H9 (cell line): ENCODE results near the gene TBRG1. TPM values are rescaled to one million over a fixed set of nuclear protein-coding genes. Genes with fewer than 3 reads are reported as not detected.

Source experiments
- DNase-seq: peaks from one replicate; pipeline ENCODE4 v3.0.0-alpha.2; 2017
- H2AFZ ChIP-seq: one replicate; pipeline ENCODE4 v1.6.1; 2013; ENCODE audit warnings: mild to moderate bottlenecking, low read length, control low read depth, moderate library complexity
- H2AK5ac ChIP-seq: 2 replicates; pipeline ENCODE4 v1.6.1; 2013; ENCODE audit warnings: low read length, control low read depth, mixed read lengths; ENCODE audit not compliant: insufficient read length
- H2BK120ac ChIP-seq: one replicate; pipeline ENCODE4 v1.6.1; 2013; ENCODE audit warnings: low read depth, mild to moderate bottlenecking, low read length, control low read depth, inconsistent platforms; ENCODE audit not compliant: poor library complexity, severe bottlenecking
- H2BK12ac ChIP-seq: 2 replicates; pipeline ENCODE4 v1.6.1; 2013; ENCODE audit warnings: low read length, control low read depth, mixed read lengths, low read depth; ENCODE audit not compliant: insufficient read length
- H2BK15ac ChIP-seq: 2 replicates; pipeline ENCODE4 v1.6.1; 2013; ENCODE audit warnings: low read depth, low read length, control low read depth
- H2BK20ac ChIP-seq: one replicate; pipeline ENCODE4 v1.6.1; 2013; ENCODE audit warnings: low read depth, mild to moderate bottlenecking, low read length, control low read depth, inconsistent platforms; ENCODE audit not compliant: poor library complexity, severe bottlenecking
- H2BK5ac ChIP-seq: 2 replicates; pipeline ENCODE4 v1.6.1; 2013; ENCODE audit warnings: low read length, control low read depth, mixed read lengths; ENCODE audit not compliant: insufficient read length
- H3K14ac ChIP-seq: 2 replicates; pipeline ENCODE4 v1.6.1; 2013; ENCODE audit warnings: low read length, control low read depth; ENCODE audit not compliant: insufficient read depth
- H3K18ac ChIP-seq: 2 replicates; pipeline ENCODE4 v1.6.1; 2013; ENCODE audit warnings: low read depth, mild to moderate bottlenecking, mixed read lengths, low read length, control low read depth; ENCODE audit not compliant: insufficient read length
- H3K23ac ChIP-seq: 2 replicates; pipeline ENCODE4 v1.6.1; 2013; ENCODE audit warnings: low read length, control low read depth, mixed read lengths, low read depth; ENCODE audit not compliant: insufficient read length
- H3K23me2 ChIP-seq: 2 replicates; pipeline ENCODE4 v1.6.1; 2013; ENCODE audit warnings: low read depth, mild to moderate bottlenecking, mixed read lengths, low read length, control low read depth; ENCODE audit not compliant: insufficient read length, poor library complexity, severe bottlenecking
- H3K27ac ChIP-seq: 2 replicates; pipeline ENCODE4 v1.5.1; 2013; ENCODE audit warnings: low read length, control low read depth, mixed read lengths, low read depth; ENCODE audit not compliant: insufficient read length
- H3K27me3 ChIP-seq: 2 replicates; pipeline ENCODE4 v1.6.1; 2013; ENCODE audit warnings: low read length, control low read depth, inconsistent platforms; ENCODE audit not compliant: insufficient read depth
- H3K4ac ChIP-seq: 2 replicates; pipeline ENCODE4 v1.6.1; 2013; ENCODE audit warnings: low read depth, mild to moderate bottlenecking, control low read depth, inconsistent platforms, low read length, moderate library complexity
- H3K4me1 ChIP-seq: 2 replicates; pipeline ENCODE4 v1.6.1; 2013; ENCODE audit warnings: low read length, control low read depth, inconsistent platforms; ENCODE audit not compliant: insufficient read depth
- H3K4me2 ChIP-seq: 2 replicates; pipeline ENCODE4 v1.6.1; 2013; ENCODE audit warnings: low read length, control low read depth, mixed read lengths; ENCODE audit not compliant: insufficient read length, insufficient read depth
- H3K56ac ChIP-seq: 2 replicates; pipeline ENCODE4 v1.6.1; 2013; ENCODE audit warnings: low read depth, mild to moderate bottlenecking, mixed read lengths, low read length, control low read depth; ENCODE audit not compliant: insufficient read length
- H3K79me1 ChIP-seq: 2 replicates; pipeline ENCODE4 v1.6.1; 2013; ENCODE audit warnings: low read depth, mild to moderate bottlenecking, moderate library complexity, low read length, control low read depth, inconsistent platforms; ENCODE audit not compliant: insufficient read depth, poor library complexity, severe bottlenecking
- H3K79me2 ChIP-seq: 2 replicates; pipeline ENCODE4 v1.6.1; 2013; ENCODE audit warnings: low read length, control low read depth, inconsistent platforms; ENCODE audit not compliant: insufficient read depth
- H3K9ac ChIP-seq: 2 replicates; pipeline ENCODE4 v1.6.1; 2013; ENCODE audit warnings: low read length, control low read depth, mixed read lengths; ENCODE audit not compliant: insufficient read length; ENCODE audit errors: extremely low read depth
- H3K9me3 ChIP-seq: one replicate; pipeline ENCODE4 v1.6.1; 2013; ENCODE audit warnings: low read depth, low read length, inconsistent platforms; ENCODE audit not compliant: control insufficient read depth
- H3T11ph ChIP-seq: one replicate; pipeline ENCODE4 v1.6.1; 2013; ENCODE audit warnings: mild to moderate bottlenecking, low read length, control low read depth, inconsistent platforms
- H4K20me1 ChIP-seq: one replicate; pipeline ENCODE4 v1.6.1; 2013; ENCODE audit not compliant: control insufficient read depth, insufficient read length, insufficient read depth
- H4K5ac ChIP-seq: 2 replicates; pipeline ENCODE4 v1.6.1; 2013; ENCODE audit warnings: low read depth, mild to moderate bottlenecking, mixed read lengths, low read length, control low read depth; ENCODE audit not compliant: insufficient read length
- H4K8ac ChIP-seq: replicated peaks from 2 replicates; pipeline ENCODE4 v1.6.1; 2013; ENCODE audit warnings: low read length, control low read depth, mixed read lengths, low read depth; ENCODE audit not compliant: insufficient read length
- H4K91ac ChIP-seq: 2 replicates; pipeline ENCODE4 v1.6.1; 2013; ENCODE audit warnings: low read depth, mild to moderate bottlenecking, moderate library complexity, mixed read lengths, low read length, control low read depth; ENCODE audit not compliant: insufficient read length
- H3K27ac Mint-ChIP-seq, 3 experiments: 2 replicates in 2 of 3; 3 replicates in 1 of 3; pipeline ENCODE4 v1.8.0; 2020 to 2021; ENCODE audit warnings: mixed read lengths in 3 of 3, mild to moderate bottlenecking in 1 of 3, moderate library complexity in 1 of 3
- H3K27me3 Mint-ChIP-seq: 2 replicates; pipeline ENCODE4 v1.8.0; 2021; ENCODE audit warnings: low read depth, mild to moderate bottlenecking, moderate library complexity, mixed read lengths
- H3K36me3 Mint-ChIP-seq, 3 experiments: 2 replicates in 2 of 3; 3 replicates in 1 of 3; pipeline ENCODE4 v1.8.0; 2020 to 2021; ENCODE audit warnings: low read depth in 3 of 3, mixed read lengths in 3 of 3; ENCODE audit not compliant: insufficient read depth in 1 of 3
- H3K4me1 Mint-ChIP-seq, 2 experiments: 2 replicates each; pipeline ENCODE4 v1.8.0; 2020; ENCODE audit warnings: mixed read lengths in 2 of 2
- H3K4me3 Mint-ChIP-seq, 2 experiments: 2 replicates in 1 of 2; 3 replicates in 1 of 2; pipeline ENCODE4 v1.8.0; 2020 to 2021; ENCODE audit warnings: mild to moderate bottlenecking in 2 of 2, mixed read lengths in 2 of 2, moderate library complexity in 1 of 2
- H3K9me3 Mint-ChIP-seq, 2 experiments: 2 replicates in 1 of 2; 3 replicates in 1 of 2; pipeline ENCODE4 v1.8.0; 2020; ENCODE audit warnings: mild to moderate bottlenecking in 2 of 2, mixed read lengths in 2 of 2, moderate library complexity in 1 of 2
- WGBS: extraction: QIAGEN DNeasy Blood & Tissue Kit; methylation state at CpG from one replicate; pipeline ENCODE4 v1.1.7; 2013; ENCODE audit warnings: missing lambda C conversion rate, low lambda C conversion rate, mixed read lengths; ENCODE audit not compliant: insufficient read length; ENCODE audit errors: extremely low coverage; 5-methylcytosine and 5-hydroxymethylcytosine counted together
- total RNA-seq: library from RNA; stranded (reverse); gene quantifications from 2 replicates; pipeline ENCODE4 v1.2.1, GENCODE V29; 2021
- TF ChIP-seq, protein P1 (sequence below): fragments of 200-600 bp; sonication (generic); conservative IDR thresholded peaks from 3 replicates; pipeline ENCODE4 v1.8.0; 2021; ENCODE audit warnings: antibody characterized with exemption, mild to moderate bottlenecking

TBRG1 gene
- total RNA-seq, 1 experiment from 2014 or later = 23.9 TPM

GRCh38 chr11:124612567-124613246 is 10.0 kb upstream of the TBRG1 start:
- Histone ChIP-seq H4K8ac (no peak overlapping the region), H2AK5ac (no peak overlapping the region), H3K27ac (no peak overlapping the region), H2BK5ac (no peak overlapping the region), H3K23ac (no peak overlapping the region), H4K20me1 (no peaks in the 10 kb centered on the region), H3K56ac (no peak overlapping the region), H3K9ac (no peak overlapping the region), H3K14ac (no peak overlapping the region), H3K4me2 (no peak overlapping the region), H2BK15ac (no peak overlapping the region), H3K4me1 (no peaks in the 10 kb centered on the region), H4K5ac (no peak overlapping the region), H3K9me3 (no peaks in the 10 kb centered on the region), H3K23me2 (no peaks in the 10 kb centered on the region), H2BK20ac (no peak overlapping the region), H3T11ph (no peak overlapping the region), H2BK120ac (no peak overlapping the region), H3K4ac (no peak overlapping the region), H4K91ac (no peak overlapping the region), H2AFZ (no peak overlapping the region), H3K79me1 (no peaks in the 10 kb centered on the region), H3K79me2 (no peaks in the 10 kb centered on the region), H2BK12ac (no peak overlapping the region), H3K27me3 (no peaks in the 10 kb centered on the region), H3K18ac (no peak overlapping the region)
- H3K36me3 Mint-ChIP-seq = no peaks in the 10 kb centered on the region
- peak overlapping the region in 1 of 3 experiments; percentile 44; a peak in 1 of 7 replicates for H3K27ac Mint-ChIP-seq
- H3K4me3 Mint-ChIP-seq = no peak overlapping the region
- no peaks in the 10 kb centered on the region for H3K4me1 Mint-ChIP-seq
- peak; percentile 46 for DNase-seq
- no peaks in the 10 kb centered on the region; the same call in 1 of the 2 replicates for H3K27me3 Mint-ChIP-seq
- TF ChIP-seq, protein P1, sequence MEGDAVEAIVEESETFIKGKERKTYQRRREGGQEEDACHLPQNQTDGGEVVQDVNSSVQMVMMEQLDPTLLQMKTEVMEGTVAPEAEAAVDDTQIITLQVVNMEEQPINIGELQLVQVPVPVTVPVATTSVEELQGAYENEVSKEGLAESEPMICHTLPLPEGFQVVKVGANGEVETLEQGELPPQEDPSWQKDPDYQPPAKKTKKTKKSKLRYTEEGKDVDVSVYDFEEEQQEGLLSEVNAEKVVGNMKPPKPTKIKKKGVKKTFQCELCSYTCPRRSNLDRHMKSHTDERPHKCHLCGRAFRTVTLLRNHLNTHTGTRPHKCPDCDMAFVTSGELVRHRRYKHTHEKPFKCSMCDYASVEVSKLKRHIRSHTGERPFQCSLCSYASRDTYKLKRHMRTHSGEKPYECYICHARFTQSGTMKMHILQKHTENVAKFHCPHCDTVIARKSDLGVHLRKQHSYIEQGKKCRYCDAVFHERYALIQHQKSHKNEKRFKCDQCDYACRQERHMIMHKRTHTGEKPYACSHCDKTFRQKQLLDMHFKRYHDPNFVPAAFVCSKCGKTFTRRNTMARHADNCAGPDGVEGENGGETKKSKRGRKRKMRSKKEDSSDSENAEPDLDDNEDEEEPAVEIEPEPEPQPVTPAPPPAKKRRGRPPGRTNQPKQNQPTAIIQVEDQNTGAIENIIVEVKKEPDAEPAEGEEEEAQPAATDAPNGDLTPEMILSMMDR = no peak
- no peaks in the 10 kb centered on the region for H3K9me3 Mint-ChIP-seq
- WGBS = no CpG with 5 or more reads among the region's 10 CpGs
